Stimulated activated naive CD8-positive, alpha-beta T cell treated with anti-CD3 and anti-CD28 coated beads, Interleukin-15, amount 100 ng/mL, for 72 hours (primary cell): ENCODE measurements around the gene C11orf68.

Experiments used
- ATAC-seq: fragments of 150-1000 bp; cut with Tn5 transposase; 2 replicates; pipeline ENCODE4 v1.10.0; 2021; ENCODE audit warnings: mild to moderate bottlenecking, moderate library complexity
- DNase-seq, 2 donors: peaks; one replicate each; pipeline ENCODE4 v3.0.0; 2021 to 2022
- H3K27ac Mint-ChIP-seq, 2 donors: one replicate each; pipeline ENCODE4 v1.8.0; 2022; ENCODE audit warnings: mild to moderate bottlenecking in 2 of 2, mixed read lengths in 2 of 2, moderate library complexity in 2 of 2
- H3K27me3 Mint-ChIP-seq: one replicate; pipeline ENCODE4 v1.8.0; 2022; ENCODE audit warnings: mixed read lengths
- H3K4me1 Mint-ChIP-seq: one replicate; pipeline ENCODE4 v1.8.0; 2022; ENCODE audit warnings: mild to moderate bottlenecking, mixed read lengths
- H3K4me3 Mint-ChIP-seq, 2 donors: one replicate each; pipeline ENCODE4 v1.8.0; 2022; ENCODE audit warnings: mild to moderate bottlenecking in 2 of 2, mixed read lengths in 2 of 2, moderate library complexity in 1 of 2
- H3K9me3 Mint-ChIP-seq, 2 donors: one replicate each; pipeline ENCODE4 v1.8.0; 2022; ENCODE audit warnings: mixed read lengths in 2 of 2

The C11orf68 gene

DNA sequence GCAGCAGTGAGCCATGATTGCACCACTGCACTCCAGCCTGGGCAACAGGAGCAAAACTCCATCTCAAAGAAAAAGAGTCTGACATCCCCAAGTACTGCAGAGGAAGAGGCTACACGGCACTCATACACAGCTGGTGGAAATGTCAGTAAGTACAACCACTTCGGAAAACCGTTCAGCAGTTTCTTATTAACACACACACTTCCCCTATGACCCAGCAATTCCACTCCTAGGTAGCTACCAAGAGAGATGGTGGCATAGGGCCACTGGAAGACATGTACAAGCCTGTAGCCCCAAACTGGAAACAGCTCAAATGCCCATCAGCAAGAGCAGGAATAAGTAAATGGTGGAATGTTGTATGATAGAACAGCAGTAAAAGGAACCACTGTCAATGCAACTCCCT, 3.7 kb upstream of the C11orf68 start:
- Mint-ChIP-seq H3K4me1 (peaks cover 34% of the 10 kb centered on the region), H3K4me3 (no peak overlapping the region), H3K27me3 (no peaks in the 10 kb centered on the region), H3K27ac (no peak overlapping the region), H3K9me3 (no peaks in the 10 kb centered on the region)
- DNase-seq: no peak
- no peak for ATAC-seq

DNA sequence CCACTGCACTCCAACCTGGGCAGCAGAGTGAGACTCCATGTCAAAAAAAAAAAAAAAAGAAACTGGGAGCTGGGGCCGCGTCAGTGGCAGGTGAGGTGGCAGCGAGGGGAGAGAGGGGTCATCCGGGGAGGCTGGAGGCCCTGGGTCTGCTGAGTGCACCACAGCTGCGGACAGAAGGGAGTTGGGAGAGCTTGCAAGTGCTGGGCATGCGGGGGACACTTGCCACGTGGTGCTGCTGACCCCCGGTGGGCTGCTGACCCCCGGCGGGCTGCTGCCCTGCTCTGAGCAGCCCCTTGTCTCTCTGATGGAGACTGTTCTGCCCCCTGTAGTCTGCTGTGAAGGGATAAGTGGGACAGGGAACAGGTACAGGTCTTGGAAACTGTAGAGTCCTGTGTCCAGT, 3.0 kb upstream of the C11orf68 start:
- Mint-ChIP-seq H3K4me1 (peaks cover 34% of the 10 kb centered on the region), H3K27ac (no peak overlapping the region), H3K4me3 (no peak overlapping the region)

DNA sequence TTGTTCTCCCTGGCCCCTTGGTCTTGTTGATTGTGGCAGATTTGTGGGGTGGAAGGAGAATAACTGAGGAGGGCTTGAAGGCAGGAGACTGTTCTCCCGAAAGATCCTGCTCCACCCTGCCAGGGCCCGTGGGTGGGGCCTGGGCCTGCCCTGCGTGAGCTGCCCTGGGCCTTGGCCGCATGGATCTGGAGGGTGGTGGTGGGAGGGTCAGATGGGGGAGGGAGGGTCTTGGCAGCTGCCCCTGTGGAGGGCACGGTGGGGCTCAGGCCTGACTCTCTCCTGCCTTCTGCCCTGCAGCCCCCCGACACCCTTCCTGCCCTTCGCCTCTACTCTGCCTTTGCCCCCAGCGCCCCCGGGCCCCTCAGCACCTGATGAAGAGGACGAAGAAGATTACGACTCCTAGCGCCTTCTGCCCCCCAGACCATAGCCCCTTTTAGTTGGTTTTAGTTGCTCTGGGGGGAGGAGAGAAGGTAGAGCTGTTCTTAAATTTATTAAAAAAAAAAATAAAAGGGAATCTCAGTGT, 2.2 kb upstream of the C11orf68 start:
- Mint-ChIP-seq H3K4me1 (peaks cover 39% of the 10 kb centered on the region), H3K4me3 (peak overlapping the region; percentile 88 to 98), H3K9me3 (no peaks in the 10 kb centered on the region), H3K27ac (no peak overlapping the region), H3K27me3 (no peaks in the 10 kb centered on the region)
- ATAC-seq: no peak
- no peak for DNase-seq

More for the DNA sequence above, 3.0 kb upstream of the C11orf68 start:
- no peaks in the 10 kb centered on the region for H3K9me3 Mint-ChIP-seq
- DNase-seq (no peak), ATAC-seq (no peak)
- H3K27me3 Mint-ChIP-seq: no peaks in the 10 kb centered on the region

DNA sequence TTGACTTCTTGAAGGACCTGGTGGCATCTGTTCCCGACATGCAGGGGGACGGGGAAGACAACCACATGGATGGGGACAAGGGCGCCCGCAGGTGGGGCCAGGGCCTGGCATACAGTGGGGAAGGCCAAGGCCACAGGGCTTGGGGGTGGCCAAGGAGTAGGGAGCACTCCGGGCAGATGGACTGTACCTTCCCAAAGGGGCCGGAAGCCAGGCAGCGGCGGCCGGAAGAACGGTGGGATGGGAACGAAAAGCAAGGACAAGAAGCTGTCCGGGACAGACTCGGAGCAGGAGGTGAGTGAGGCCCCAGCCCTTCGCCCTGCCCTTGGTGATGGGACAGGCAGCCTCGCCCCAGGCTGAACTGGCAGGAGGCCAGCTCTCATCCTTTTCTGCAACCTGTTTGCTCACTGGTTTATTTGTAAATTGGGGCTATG, 1.5 kb upstream of the C11orf68 start:
- Mint-ChIP-seq H3K9me3 (no peaks in the 10 kb centered on the region), H3K27me3 (no peaks in the 10 kb centered on the region), H3K4me1 (peaks cover 46% of the 10 kb centered on the region), H3K4me3 (peak overlapping the region; percentile 88 to 98), H3K27ac (peak overlapping the region; percentile 83 to 97)
- DNase-seq (no peak), ATAC-seq (no peak)

DNA sequence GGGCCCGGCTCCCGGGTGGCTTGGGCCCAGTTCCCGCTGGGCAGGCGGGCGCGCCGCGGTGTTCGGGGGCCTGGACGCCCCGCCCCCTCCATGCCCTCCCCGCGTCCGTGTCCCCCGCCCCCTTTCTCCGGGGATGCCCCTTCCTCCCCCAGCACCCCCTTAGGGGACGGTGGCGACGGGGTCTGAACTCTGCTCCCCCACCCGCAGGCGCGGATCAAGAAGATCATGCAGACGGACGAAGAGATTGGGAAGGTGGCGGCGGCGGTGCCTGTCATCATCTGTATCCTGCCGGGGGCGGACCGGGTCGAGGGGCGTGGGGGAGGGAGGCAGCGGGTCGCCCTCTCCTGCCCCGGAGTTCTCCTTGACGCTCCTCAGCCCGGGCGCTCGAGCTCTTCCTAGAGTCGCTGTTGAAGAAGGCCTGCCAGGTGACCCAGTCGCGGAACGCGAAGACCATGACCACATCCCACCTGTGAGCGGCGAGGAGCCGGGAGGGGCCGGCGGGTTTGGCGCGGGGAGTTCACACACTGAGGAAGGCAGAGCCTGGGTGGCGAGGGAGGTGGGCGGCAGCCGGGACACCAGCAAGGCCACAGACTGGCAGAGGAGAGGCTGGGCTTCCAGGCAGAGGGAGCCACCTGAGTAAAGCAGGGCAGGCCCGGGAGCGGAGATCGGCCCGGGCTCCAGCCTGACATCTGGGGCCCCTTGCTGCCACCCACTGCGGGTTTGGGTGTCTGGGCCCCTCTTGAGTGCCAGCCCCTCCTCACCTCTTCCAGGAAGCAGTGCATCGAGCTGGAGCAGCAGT, 910 bp upstream of the C11orf68 start:
- Mint-ChIP-seq H3K27me3 (no peaks in the 10 kb centered on the region), H3K9me3 (no peaks in the 10 kb centered on the region), H3K4me1 (peaks cover 52% of the 10 kb centered on the region), H3K27ac (peak overlapping the region; percentile 89 to 97), H3K4me3 (peak overlapping the region; percentile 88 to 98)
- ATAC-seq: peak; percentile 64
- DNase-seq: peak in 1 of 2 donors; percentile 69

DNA sequence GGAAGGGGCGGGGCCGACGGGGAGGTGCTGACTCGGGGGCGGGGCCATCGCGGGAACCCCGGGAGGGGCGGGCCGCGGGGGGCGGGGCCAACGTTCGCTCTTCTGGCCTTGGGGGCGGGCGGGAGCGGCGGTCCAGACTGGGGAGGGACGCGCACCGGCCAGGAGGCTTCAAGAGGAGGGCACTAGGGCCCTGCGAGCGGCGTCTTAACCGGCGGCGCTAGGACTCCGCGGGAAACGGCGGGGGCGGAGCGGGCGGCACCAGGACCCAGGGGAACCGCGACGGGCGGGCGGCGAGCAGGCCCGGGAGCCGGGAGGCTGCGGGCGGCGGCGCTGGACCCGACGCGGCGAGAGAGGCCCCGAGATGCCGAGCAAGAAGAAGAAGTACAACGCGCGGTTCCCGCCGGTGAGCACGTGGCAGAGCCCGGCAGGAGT, 295 bp upstream of the C11orf68 start, which contains the start of gene DRAP1:
TSS of gene DRAP1 (plus strand) at position 286 of the 432 bp plus-strand sequence. CDS start at position 362, 76 bp downstream.
- Mint-ChIP-seq H3K27ac (peak within 1 kb of the TSS; percentile 95 to 97), H3K27me3 (no peaks in the 10 kb centered on the region), H3K9me3 (no peaks in the 10 kb centered on the region), H3K4me3 (peak within 1 kb of the TSS; percentile 88 to 98), H3K4me1 (peaks cover 57% of the 10 kb centered on the region)
- DNase-seq: peak; percentile 98
- ATAC-seq: peak; percentile 95

DNA sequence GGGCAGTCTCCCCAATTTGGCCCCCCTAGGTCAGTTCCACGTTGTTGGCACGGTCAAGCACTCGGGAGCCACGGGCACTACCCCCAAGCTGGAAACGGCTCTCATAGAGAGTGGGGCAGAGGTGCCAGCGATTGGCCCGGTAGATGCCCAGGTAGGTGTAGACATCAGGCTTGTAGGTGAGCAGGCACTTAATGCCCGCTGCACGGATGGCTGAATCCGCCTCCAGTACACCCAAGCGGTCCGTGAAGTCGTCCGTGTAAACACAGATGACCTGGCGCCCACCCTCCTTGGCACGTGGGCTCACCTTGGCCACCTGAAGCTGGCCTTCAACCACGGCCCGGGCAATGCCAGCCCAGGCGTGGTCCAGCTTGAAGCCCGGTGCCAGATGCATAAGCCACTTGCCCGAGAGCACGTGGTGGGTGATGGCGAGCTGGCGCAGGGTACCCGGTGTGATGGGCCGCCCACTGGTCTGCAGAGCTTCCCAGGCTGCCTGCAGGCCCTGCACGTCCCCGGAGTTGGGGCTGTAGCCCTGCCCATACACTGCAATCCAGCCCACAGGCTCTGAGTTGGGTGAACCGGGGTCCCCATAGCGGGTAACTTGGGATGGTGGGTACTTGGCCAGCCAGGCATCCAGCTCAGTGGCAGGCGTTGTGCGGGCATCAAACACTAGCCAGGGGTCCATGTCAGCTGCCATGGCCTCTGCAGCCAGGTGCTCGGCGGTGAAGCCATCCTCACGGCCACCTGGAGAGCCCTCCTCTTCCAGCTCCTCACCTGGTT, 1.2 kb downstream of the C11orf68 start:
- no peaks in the 10 kb centered on the region for H3K27me3 Mint-ChIP-seq
- H3K4me3 Mint-ChIP-seq: peak overlapping the region; percentile 83 to 89
- H3K4me1 Mint-ChIP-seq: peaks cover 57% of the 10 kb centered on the region
- no peaks in the 10 kb centered on the region for H3K9me3 Mint-ChIP-seq
- DNase-seq (no peak), ATAC-seq (no peak)
- H3K27ac Mint-ChIP-seq: no peak overlapping the region

DNA sequence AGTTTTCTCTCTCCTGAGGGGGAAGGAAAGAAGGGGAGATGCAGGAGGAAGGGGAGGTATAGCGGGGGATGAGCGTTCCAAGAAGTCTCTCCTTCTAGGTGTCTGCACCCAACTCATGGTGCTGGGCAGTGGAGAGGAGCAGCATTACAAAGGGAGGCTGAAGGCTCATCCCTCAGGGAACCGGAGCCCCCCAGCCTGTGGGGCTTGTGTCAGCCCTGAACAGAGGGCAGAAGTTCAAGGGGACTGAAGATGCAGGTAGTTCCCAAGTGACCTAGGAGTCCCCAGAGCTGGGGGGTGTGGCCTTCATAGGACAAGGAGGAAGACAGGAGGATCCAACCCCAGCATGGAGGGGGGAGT, 1.8 kb downstream of the C11orf68 start:
- H3K27me3 Mint-ChIP-seq: no peaks in the 10 kb centered on the region
- ATAC-seq: no peak
- H3K4me3 Mint-ChIP-seq: peak overlapping the region; percentile 64 to 79
- peaks cover 52% of the 10 kb centered on the region for H3K4me1 Mint-ChIP-seq
- H3K9me3 Mint-ChIP-seq: no peaks in the 10 kb centered on the region
- no peak overlapping the region for H3K27ac Mint-ChIP-seq
- DNase-seq: no peak

DNA sequence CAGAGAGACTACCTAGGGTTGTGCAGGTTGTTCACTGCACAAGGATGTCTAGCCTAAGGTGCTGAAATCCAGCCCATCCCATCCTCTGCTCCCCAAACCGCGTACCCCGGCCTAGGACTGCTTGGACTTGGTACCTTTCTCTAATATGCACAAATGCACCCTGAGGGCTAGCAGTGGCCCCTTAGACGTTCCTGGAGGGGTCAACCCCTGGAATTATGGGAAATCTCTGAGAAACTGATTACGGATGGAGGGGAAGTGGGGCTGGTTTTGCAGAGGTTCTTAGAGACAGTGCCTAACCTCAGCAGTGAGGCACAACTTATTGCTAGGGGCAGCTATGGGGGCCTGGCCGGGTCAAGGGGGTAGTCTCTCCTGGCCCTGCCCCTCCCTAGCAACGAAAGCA, 2.5 kb downstream of the C11orf68 start:
- Mint-ChIP-seq H3K4me1 (peaks cover 45% of the 10 kb centered on the region), H3K9me3 (no peaks in the 10 kb centered on the region), H3K27me3 (no peaks in the 10 kb centered on the region), H3K27ac (peak overlapping the region; percentile 13 to 22), H3K4me3 (peak overlapping the region in 1 of 2 donors; percentile 79)
- DNase-seq: no peak
- ATAC-seq: no peak

DNA sequence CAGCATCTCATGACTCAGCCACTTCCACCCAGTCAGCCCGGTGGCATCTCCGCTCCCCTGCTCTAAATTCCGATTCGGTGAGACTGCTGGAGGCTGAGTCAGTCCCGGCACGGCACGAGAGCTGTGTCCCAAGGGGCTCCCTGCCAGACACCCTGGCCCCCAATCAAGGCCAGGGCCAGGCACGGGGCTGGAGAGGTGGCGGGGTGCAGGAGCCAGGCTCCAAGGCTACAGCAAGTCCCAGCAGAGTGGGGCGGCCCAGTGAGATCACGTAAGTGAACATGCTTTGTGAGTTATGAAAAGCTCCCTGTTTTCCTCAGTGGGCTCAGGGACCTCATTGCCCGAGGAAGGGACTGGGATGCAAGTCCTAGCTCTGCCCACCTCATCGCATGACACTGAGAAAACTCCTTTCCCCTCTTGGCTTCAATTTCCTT, 3.0 kb downstream of the C11orf68 start:
- Mint-ChIP-seq H3K27ac (no peak overlapping the region), H3K27me3 (no peaks in the 10 kb centered on the region), H3K9me3 (no peaks in the 10 kb centered on the region), H3K4me3 (no peak overlapping the region), H3K4me1 (peaks cover 43% of the 10 kb centered on the region)
- ATAC-seq (no peak), DNase-seq (no peak)

DNA sequence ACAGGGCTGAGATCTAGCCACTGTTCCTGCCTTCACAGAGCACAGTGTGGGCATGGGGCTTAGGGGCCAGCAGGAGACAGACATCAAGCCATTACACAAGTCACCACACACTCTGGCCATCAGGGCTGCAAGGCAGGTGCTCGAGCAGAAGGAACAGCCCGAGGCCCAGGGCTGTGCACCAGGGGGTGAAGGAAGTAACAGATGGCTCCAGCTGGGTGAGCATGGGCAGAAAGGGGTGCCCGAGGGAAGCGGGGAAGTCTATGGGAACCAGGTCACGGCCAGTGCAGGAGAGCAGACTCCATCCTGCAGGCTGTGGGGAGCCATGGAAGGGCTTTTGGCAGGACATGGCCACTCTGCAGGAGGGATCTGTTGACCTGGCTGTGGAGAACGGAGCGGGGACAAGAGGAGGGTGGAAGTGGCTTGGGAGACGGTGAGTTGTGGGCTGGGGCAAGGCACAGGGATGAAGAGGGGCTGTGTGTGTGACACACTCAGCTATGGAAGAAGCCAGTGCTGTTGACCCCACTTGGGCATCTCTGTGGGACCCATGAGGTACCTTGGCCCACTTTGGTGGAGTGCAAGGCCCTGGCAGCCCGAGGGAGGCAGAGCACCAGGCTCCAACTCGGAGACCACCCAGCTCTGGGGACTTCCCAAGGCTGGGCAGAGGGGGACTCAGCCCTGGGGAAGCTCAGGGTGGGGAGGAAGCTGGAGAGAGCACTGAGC, 3.6 kb downstream of the C11orf68 start:
- no peak overlapping the region for H3K27ac Mint-ChIP-seq

DNA sequence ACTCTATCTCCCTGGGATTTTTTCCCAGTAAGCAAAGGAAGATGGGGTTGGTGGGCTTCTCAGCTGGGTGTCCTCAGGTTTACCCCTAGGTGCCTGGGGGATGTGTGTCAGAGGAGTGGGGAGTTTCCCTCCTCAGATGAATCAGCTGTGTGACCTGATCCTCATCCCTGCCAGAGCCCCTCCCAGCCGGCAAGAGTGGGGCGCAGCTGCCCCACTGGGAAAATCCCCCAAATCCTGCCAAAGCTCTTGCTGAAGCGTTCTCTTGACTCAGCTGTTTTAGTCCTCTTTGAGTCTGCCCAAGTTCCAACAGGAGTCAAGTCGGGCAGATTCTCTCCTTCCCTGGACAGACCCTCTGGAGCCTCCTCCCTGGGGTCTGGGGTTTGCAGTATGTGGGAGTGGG, 6.0 kb downstream of the C11orf68 start:
- no peak overlapping the region for H3K27ac Mint-ChIP-seq
- H3K4me1 Mint-ChIP-seq: peaks cover 39% of the 10 kb centered on the region
- ATAC-seq: no peak
- no peak for DNase-seq
- H3K27me3 Mint-ChIP-seq: no peaks in the 10 kb centered on the region
- no peak overlapping the region for H3K4me3 Mint-ChIP-seq
- no peaks in the 10 kb centered on the region for H3K9me3 Mint-ChIP-seq

More for the DNA sequence above, 3.6 kb downstream of the C11orf68 start:
- no peaks in the 10 kb centered on the region for H3K27me3 Mint-ChIP-seq
- ATAC-seq: no peak
- DNase-seq: no peak
- H3K4me3 Mint-ChIP-seq: no peak overlapping the region
- no peaks in the 10 kb centered on the region for H3K9me3 Mint-ChIP-seq
- peaks cover 38% of the 10 kb centered on the region for H3K4me1 Mint-ChIP-seq

DNA sequence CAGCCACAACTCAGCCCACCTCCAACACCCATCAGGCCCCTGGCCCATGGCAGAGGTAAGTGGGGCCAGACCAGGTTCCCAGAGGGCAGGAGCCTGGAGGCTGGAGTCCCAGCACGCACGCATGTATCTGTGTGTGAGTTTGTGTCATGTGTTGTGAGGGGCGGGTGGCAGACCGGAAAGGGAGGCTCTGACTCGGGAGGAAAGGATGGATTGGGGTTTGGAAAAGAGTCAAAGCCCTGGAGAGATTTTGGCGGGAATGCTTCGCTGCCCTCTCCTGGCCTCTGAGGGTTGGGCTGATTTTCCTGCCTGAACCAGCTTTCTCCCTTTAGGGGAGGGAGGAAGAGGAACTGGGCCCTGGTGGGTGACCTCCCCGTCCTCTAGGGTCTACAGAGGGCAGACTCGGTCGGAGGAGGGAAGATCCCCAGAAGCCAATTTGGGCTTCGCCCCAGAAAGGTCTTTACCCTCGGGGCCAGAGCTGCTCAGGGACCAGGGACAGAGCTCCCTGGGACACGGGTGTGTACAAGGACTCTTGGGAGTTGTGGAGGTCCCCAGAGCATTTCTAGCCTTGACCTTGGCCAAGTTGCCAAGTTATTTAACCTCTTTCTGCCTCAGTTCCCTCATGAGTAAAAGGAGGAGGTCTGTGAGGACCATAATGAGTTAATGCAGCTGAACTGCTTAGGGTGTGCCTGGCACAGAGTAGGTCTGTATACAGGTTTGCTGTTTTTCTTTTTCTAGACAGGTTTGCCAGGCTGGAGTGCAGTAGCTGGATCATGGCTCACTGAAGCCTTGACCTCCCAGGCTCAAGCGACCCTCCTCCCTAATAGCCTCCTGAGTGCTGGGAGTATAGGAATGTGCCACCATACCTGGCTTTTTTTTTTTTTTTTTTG, 6.9 kb downstream of the C11orf68 start:
- no peaks in the 10 kb centered on the region for H3K9me3 Mint-ChIP-seq
- peaks cover 32% of the 10 kb centered on the region for H3K4me1 Mint-ChIP-seq
- DNase-seq (no peak), ATAC-seq (peak; percentile 26)
- no peaks in the 10 kb centered on the region for H3K27me3 Mint-ChIP-seq
- H3K4me3 Mint-ChIP-seq: no peak overlapping the region
- no peak overlapping the region for H3K27ac Mint-ChIP-seq

DNA sequence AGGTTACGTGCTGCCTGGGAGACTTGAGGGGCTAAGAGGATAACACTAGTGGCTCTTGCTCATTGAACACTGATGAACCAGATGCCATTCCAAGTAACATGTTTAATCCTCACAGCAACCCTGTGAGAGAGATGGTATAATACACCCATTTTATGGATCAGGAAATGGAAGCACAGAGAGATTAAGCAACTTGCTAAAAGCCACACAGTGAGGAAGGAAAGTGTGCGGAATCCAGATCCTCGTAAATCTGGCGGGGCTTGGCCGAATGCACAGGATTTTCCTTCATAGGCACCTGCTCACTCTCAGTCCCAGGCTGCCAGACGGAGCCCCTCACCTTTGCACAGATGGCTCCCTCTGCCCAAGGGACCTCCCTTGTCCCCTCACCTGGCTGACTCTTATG, 11.0 kb downstream of the C11orf68 start:
- H3K27ac Mint-ChIP-seq: no peak overlapping the region
- H3K4me1 Mint-ChIP-seq: peaks cover 7% of the 10 kb centered on the region
- no peaks in the 10 kb centered on the region for H3K9me3 Mint-ChIP-seq
- no peak overlapping the region for H3K4me3 Mint-ChIP-seq
- no peak for ATAC-seq
- peaks cover 10% of the 10 kb centered on the region for H3K27me3 Mint-ChIP-seq
- DNase-seq: no peak
